Measurements from ENCODE around the gene CPNE5.

CPNE5 gene

DNA sequence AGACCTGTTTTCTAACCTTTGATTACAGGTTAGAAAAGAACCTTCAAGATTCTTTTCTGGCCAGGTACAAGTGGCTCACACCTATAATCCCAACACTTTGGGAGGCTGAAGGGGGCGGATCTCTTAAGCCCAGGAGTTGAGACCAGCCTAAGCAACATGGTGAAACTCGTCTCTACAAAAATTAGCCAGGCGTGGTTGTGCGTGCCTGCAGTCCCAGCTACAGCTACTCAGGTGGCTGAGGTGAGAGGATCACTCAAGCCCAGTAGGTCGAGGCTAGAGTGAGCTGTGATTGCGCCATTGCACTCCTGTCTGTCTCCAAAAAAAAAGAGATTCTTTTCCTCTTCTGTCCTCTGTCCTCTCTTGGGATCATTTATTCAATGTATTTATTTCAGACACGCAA lies 20.9 kb upstream of the CPNE5 start:
- no peaks in the 10 kb centered on the region for H3K9me3 ChIP-seq (replicated peaks; ENCODE audit: insufficient read depth, low read length)
- no peak overlapping the region for H3K9ac ChIP-seq (ENCODE audit: low read length)
- no peak for DNase-seq
- H3K36me3 ChIP-seq (replicated peaks; ENCODE audit: insufficient read depth, low read length) = no peaks in the 10 kb centered on the region
- no peaks in the 10 kb centered on the region for H3F3A ChIP-seq (ENCODE audit: insufficient read depth, low read length)
- no peak for TF ChIP-seq EZH2 (optimal IDR thresholded peaks at IDR 0.05; ENCODE audit: low read depth, low read length)
- no peak for TF ChIP-seq EZH2phosphoT487 (IDR thresholded peaks at IDR 0.05; ENCODE audit: low read length)
- TF ChIP-seq, protein P1, sequence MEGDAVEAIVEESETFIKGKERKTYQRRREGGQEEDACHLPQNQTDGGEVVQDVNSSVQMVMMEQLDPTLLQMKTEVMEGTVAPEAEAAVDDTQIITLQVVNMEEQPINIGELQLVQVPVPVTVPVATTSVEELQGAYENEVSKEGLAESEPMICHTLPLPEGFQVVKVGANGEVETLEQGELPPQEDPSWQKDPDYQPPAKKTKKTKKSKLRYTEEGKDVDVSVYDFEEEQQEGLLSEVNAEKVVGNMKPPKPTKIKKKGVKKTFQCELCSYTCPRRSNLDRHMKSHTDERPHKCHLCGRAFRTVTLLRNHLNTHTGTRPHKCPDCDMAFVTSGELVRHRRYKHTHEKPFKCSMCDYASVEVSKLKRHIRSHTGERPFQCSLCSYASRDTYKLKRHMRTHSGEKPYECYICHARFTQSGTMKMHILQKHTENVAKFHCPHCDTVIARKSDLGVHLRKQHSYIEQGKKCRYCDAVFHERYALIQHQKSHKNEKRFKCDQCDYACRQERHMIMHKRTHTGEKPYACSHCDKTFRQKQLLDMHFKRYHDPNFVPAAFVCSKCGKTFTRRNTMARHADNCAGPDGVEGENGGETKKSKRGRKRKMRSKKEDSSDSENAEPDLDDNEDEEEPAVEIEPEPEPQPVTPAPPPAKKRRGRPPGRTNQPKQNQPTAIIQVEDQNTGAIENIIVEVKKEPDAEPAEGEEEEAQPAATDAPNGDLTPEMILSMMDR (IDR thresholded peaks at IDR 0.05; ENCODE audit: low read length) = no peak
- H2AFZ ChIP-seq (ENCODE audit: low read length) = no peak overlapping the region
- H4K20me1 ChIP-seq (ENCODE audit: insufficient read depth, low read length) = no peaks in the 10 kb centered on the region
- no peak overlapping the region for H3K4me3 ChIP-seq (ENCODE audit: low read length)
- H3K4me1 ChIP-seq (ENCODE audit: low read length) = no peaks in the 10 kb centered on the region
- no peak overlapping the region for H3K27ac ChIP-seq (ENCODE audit: low read length)
- no peak overlapping the region for H3K4me2 ChIP-seq (ENCODE audit: low read depth, low read length)
- no peaks in the 10 kb centered on the region for H3K9me2 ChIP-seq (replicated peaks; ENCODE audit: insufficient read depth, low read length)
- peaks cover 60% of the 10 kb centered on the region for H3K79me2 ChIP-seq (ENCODE audit: low read length)
- H3K27me3 ChIP-seq (replicated peaks; ENCODE audit: insufficient read depth, low read length) = no peaks in the 10 kb centered on the region

DNA sequence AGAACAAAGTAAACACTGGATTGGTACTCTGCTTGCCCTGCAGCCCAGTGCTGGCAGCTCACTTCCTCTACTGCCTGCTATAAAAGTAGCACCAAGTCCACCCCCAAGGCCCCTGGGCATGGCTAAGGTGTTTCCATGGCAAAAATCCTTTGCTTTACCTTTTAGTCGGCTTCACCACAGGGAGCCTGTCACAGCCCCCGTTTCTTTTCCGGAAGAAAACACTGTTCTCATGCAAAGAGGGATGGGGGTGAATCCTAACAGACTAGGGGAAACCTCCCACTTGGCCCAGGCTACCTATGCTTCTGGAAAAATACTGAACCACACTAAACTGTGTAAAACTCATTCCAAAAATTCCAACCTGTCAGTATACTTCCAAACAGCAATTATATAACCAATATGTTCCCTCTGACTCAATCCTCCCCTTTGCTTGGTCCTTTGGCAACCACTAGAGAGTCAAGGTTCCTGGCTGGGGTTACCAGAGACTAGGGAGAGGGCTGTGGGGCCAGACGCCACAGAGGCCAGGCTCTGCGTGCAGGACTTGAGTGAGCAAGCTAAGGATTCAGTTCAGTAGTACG lies 19.2 kb upstream of the CPNE5 start:
- Histone ChIP-seq H3K9me2 (replicated peaks; ENCODE audit: insufficient read depth, low read length) (no peaks in the 10 kb centered on the region), H3K36me3 (replicated peaks; ENCODE audit: insufficient read depth, low read length) (no peaks in the 10 kb centered on the region), H2AFZ (ENCODE audit: low read length) (no peak overlapping the region), H3K27ac (ENCODE audit: low read length) (no peak overlapping the region), H4K20me1 (ENCODE audit: insufficient read depth, low read length) (no peaks in the 10 kb centered on the region), H3K79me2 (ENCODE audit: low read length) (peaks cover 44% of the 10 kb centered on the region), H3K4me1 (ENCODE audit: low read length) (no peaks in the 10 kb centered on the region), H3K4me3 (ENCODE audit: low read length) (no peak overlapping the region), H3K27me3 (replicated peaks; ENCODE audit: insufficient read depth, low read length) (no peaks in the 10 kb centered on the region), H3F3A (ENCODE audit: insufficient read depth, low read length) (no peaks in the 10 kb centered on the region), H3K4me2 (ENCODE audit: low read depth, low read length) (no peak overlapping the region), H3K9ac (ENCODE audit: low read length) (no peak overlapping the region), H3K9me3 (replicated peaks; ENCODE audit: insufficient read depth, low read length) (no peaks in the 10 kb centered on the region)
- TF ChIP-seq EZH2 (optimal IDR thresholded peaks at IDR 0.05; ENCODE audit: low read depth, low read length) = no peak
- no peak for TF ChIP-seq EZH2phosphoT487 (IDR thresholded peaks at IDR 0.05; ENCODE audit: low read length)
- TF ChIP-seq, protein P1 (IDR thresholded peaks at IDR 0.05; ENCODE audit: low read length) = no peak
- DNase-seq = no peak

DNA sequence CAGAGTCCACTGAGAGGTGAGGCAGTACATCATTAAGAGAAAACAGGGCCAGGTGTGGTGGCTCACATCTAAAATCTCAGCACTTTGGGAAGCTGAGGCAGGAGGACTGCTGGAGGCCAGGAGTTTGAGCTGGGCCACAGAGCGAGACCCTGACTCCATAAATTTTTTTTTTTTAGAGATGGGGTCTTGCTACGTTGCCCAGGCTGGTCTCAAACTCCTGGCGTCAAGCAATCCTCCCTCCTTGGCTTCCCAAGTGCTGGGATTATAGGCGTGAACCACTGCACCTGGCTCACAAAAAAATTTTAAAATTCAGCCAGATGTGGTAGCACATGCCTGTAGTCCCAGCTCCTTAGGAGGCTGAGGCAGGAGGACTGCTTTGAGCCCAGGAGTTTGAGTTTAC lies 18.1 kb upstream of the CPNE5 start:
- TF ChIP-seq EZH2phosphoT487 (IDR thresholded peaks at IDR 0.05; ENCODE audit: low read length) = no peak
- no peak for TF ChIP-seq EZH2 (optimal IDR thresholded peaks at IDR 0.05; ENCODE audit: low read depth, low read length)
- TF ChIP-seq, protein P1 (IDR thresholded peaks at IDR 0.05; ENCODE audit: low read length) = no peak
- Histone ChIP-seq H3K27ac (ENCODE audit: low read length) (no peak overlapping the region), H3K4me2 (ENCODE audit: low read depth, low read length) (no peak overlapping the region), H4K20me1 (ENCODE audit: insufficient read depth, low read length) (no peaks in the 10 kb centered on the region), H3K9me2 (replicated peaks; ENCODE audit: insufficient read depth, low read length) (no peaks in the 10 kb centered on the region), H3K27me3 (replicated peaks; ENCODE audit: insufficient read depth, low read length) (no peaks in the 10 kb centered on the region), H2AFZ (ENCODE audit: low read length) (no peak overlapping the region), H3K9me3 (replicated peaks; ENCODE audit: insufficient read depth, low read length) (no peaks in the 10 kb centered on the region), H3K9ac (ENCODE audit: low read length) (no peak overlapping the region), H3K36me3 (replicated peaks; ENCODE audit: insufficient read depth, low read length) (no peaks in the 10 kb centered on the region), H3K4me3 (ENCODE audit: low read length) (no peak overlapping the region), H3K79me2 (ENCODE audit: low read length) (peaks cover 33% of the 10 kb centered on the region), H3K4me1 (ENCODE audit: low read length) (no peaks in the 10 kb centered on the region), H3F3A (ENCODE audit: insufficient read depth, low read length) (no peaks in the 10 kb centered on the region)
- no peak for DNase-seq

Measured in MM.1S (cell line).